ENCODE results near the gene ATP6V0A1.
"Not testable (repeated sequence)": the region's sequence is repeated elsewhere in the genome, so short reads cannot be mapped to it uniquely, and the experiment has no call there.

Gene ATP6V0A1

GRCh38 chr17:42476411-42476810, 17.7 kb downstream of the ATP6V0A1 start:
- no peak overlapping the region for H3K4me3 ChIP-seq (ENCODE audit: low read depth, low read length)
- TF ChIP-seq MYC (IDR thresholded peaks at IDR 0.05; ENCODE audit: low read depth, low read length) (no peak), MAX (IDR thresholded peaks at IDR 0.05; ENCODE audit: low read depth, low read length) (no peak), POLR2A (IDR thresholded peaks at IDR 0.05; ENCODE audit: extremely low read depth, insufficient read length) (no peak)
- TF ChIP-seq, protein P1, sequence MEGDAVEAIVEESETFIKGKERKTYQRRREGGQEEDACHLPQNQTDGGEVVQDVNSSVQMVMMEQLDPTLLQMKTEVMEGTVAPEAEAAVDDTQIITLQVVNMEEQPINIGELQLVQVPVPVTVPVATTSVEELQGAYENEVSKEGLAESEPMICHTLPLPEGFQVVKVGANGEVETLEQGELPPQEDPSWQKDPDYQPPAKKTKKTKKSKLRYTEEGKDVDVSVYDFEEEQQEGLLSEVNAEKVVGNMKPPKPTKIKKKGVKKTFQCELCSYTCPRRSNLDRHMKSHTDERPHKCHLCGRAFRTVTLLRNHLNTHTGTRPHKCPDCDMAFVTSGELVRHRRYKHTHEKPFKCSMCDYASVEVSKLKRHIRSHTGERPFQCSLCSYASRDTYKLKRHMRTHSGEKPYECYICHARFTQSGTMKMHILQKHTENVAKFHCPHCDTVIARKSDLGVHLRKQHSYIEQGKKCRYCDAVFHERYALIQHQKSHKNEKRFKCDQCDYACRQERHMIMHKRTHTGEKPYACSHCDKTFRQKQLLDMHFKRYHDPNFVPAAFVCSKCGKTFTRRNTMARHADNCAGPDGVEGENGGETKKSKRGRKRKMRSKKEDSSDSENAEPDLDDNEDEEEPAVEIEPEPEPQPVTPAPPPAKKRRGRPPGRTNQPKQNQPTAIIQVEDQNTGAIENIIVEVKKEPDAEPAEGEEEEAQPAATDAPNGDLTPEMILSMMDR (IDR thresholded peaks at IDR 0.05; ENCODE audit: low read depth, low read length): no peak
- DNase-seq (ENCODE audit: low read depth): no peak

DNA sequence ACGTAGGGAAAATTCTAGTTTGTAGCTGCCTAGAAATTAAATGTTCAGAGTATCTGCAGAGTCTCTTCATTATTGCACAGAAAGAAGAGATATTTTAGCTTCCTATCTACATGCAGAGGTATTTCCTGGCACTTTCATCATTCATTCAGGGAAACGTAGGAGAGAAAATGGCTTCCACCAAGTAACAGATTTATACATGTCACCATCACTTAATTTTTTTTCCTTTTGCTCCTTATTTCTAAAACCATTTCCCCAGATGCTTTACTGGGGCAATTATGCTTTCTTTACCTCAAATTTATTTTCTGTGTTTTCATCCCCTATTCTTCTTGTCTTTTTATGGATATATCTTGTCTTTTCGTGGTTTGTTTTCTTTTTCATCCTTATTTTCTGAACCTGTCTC, 18.5 kb downstream of the ATP6V0A1 start:
- DNase-seq (ENCODE audit: low read depth): no peak
- TF ChIP-seq MAX (IDR thresholded peaks at IDR 0.05; ENCODE audit: low read depth, low read length) (no peak), POLR2A (IDR thresholded peaks at IDR 0.05; ENCODE audit: extremely low read depth, insufficient read length) (no peak), MYC (IDR thresholded peaks at IDR 0.05; ENCODE audit: low read depth, low read length) (no peak)
- TF ChIP-seq, protein P1 (IDR thresholded peaks at IDR 0.05; ENCODE audit: low read depth, low read length): no peak
- no peak overlapping the region for H3K4me3 ChIP-seq (ENCODE audit: low read depth, low read length)

- not testable (repeated sequence) for H3K4me3 ChIP-seq (ENCODE audit: low read depth, low read length); DNase-seq (ENCODE audit: low read depth)
These were observed 19.1 kb downstream of the ATP6V0A1 start for GRCh38 chr17:42477824-42478223.

DNA sequence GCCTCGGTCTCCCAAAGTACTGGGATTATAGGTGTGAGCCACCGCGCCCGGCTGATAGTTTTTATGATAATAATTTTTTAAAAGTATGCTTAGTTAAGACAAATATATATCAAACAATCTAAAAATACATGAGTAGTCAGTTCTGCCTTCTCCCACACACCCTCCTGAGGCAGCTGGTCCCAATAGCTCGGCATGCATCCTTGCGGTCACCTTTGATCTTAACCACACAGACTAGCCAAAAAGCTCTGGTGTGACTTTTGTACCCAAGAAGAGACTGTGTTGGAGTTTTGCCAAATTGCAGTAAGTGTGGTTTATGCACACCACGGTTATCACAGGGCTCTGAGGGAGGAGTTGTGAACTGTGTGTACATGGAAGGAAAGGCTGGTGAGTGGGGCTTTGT, 25.6 kb downstream of the ATP6V0A1 start:
- no peak for DNase-seq (ENCODE audit: low read depth)
- no peak overlapping the region for H3K4me3 ChIP-seq (ENCODE audit: low read depth, low read length)
- TF ChIP-seq MYC (IDR thresholded peaks at IDR 0.05; ENCODE audit: low read depth, low read length) (no peak), POLR2A (IDR thresholded peaks at IDR 0.05; ENCODE audit: extremely low read depth, insufficient read length) (no peak), MAX (IDR thresholded peaks at IDR 0.05; ENCODE audit: low read depth, low read length) (no peak)
- TF ChIP-seq, protein P1 (IDR thresholded peaks at IDR 0.05; ENCODE audit: low read depth, low read length): no peak

- no peak for DNase-seq (ENCODE audit: low read depth)
- TF ChIP-seq POLR2A (IDR thresholded peaks at IDR 0.05; ENCODE audit: extremely low read depth, insufficient read length) (no peak), MAX (IDR thresholded peaks at IDR 0.05; ENCODE audit: low read depth, low read length) (no peak), MYC (IDR thresholded peaks at IDR 0.05; ENCODE audit: low read depth, low read length) (no peak)
- TF ChIP-seq, protein P1 (IDR thresholded peaks at IDR 0.05; ENCODE audit: low read depth, low read length): no peak
- no peak overlapping the region for H3K4me3 ChIP-seq (ENCODE audit: low read depth, low read length)
These were observed 27.0 kb downstream of the ATP6V0A1 start for GRCh38 chr17:42485680-42486079.

DNA sequence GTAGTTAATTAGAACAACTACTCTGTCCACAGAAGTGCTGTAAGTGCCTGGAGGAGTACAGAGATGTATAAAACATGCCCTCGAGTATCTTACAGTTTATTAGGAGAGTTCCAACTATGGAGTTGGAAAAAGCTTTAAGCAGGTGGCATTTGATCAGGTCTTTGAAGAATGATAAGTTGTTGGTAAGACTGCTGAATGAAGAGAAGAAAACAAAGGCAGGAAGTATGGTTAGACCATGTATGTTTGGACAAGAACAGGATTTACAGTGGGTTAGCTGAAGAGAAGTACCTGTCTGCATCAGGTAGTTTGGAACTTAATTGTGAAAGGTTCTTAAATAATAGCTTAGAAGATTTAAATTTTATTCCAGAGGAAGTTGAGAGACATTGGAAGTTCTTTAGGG, 29.4 kb downstream of the ATP6V0A1 start:
- TF ChIP-seq, protein P1 (IDR thresholded peaks at IDR 0.05; ENCODE audit: low read depth, low read length): no peak
- TF ChIP-seq MYC (IDR thresholded peaks at IDR 0.05; ENCODE audit: low read depth, low read length) (no peak), MAX (IDR thresholded peaks at IDR 0.05; ENCODE audit: low read depth, low read length) (no peak), POLR2A (IDR thresholded peaks at IDR 0.05; ENCODE audit: extremely low read depth, insufficient read length) (no peak)
- H3K4me3 ChIP-seq (ENCODE audit: low read depth, low read length): no peak overlapping the region
- no peak for DNase-seq (ENCODE audit: low read depth)

Measured in NB4 (cell line).